Skin epidermis (tissue), 12 donors: ENCODE measurements around the gene GRIN3A.

ENCODE experiments used
- H3K27ac ChIP-seq, 21 experiments: fragments of 200-600 bp; sonication (generic) in 11 of 21; one replicate each; pipeline ENCODE4 v1.5.0; 2020; ENCODE audit warnings: mild to moderate bottlenecking in 3 of 21, inconsistent platforms in 2 of 21, moderate library complexity in 2 of 21
- H3K4me3 ChIP-seq, 7 experiments: fragments of 200-600 bp; sonication (generic) in 2 of 7; one replicate each; pipeline ENCODE4 v1.5.0; 2020; ENCODE audit warnings: inconsistent platforms in 2 of 7, mild to moderate bottlenecking in 2 of 7, moderate library complexity in 1 of 7

The GRIN3A gene

GRCh38 chr9:101706997-101707396 is 31.4 kb downstream of the GRIN3A start:
- H3K4me3 ChIP-seq = no peak overlapping the region
- H3K27ac ChIP-seq = no peak overlapping the region

GRCh38 chr9:101706261-101706798 is 32.1 kb downstream of the GRIN3A start:
- Histone ChIP-seq H3K4me3 (no peak overlapping the region), H3K27ac (no peak overlapping the region)

- Histone ChIP-seq H3K27ac (no peak overlapping the region), H3K4me3 (no peak overlapping the region)
Observed at GRCh38 chr9:101705135-101705661, 33.2 kb downstream of the GRIN3A start.

GRCh38 chr9:101702257-101702656 is 36.2 kb downstream of the GRIN3A start:
- Histone ChIP-seq H3K4me3 (no peak overlapping the region), H3K27ac (no peak overlapping the region)

- Histone ChIP-seq H3K4me3 (no peak overlapping the region), H3K27ac (no peak overlapping the region)
Observed at GRCh38 chr9:101693546-101694336, 44.7 kb downstream of the GRIN3A start.

- no peak overlapping the region for H3K4me3 ChIP-seq
- no peak overlapping the region for H3K27ac ChIP-seq
Observed at GRCh38 chr9:101691657-101692056, 46.8 kb downstream of the GRIN3A start.

GRCh38 chr9:101689039-101689438 is 49.4 kb downstream of the GRIN3A start:
- H3K4me3 ChIP-seq = no peak overlapping the region

GRCh38 chr9:101684665-101685064 is 53.8 kb downstream of the GRIN3A start:
- H3K27ac ChIP-seq = no peak overlapping the region
- H3K4me3 ChIP-seq = no peak overlapping the region

More at GRCh38 chr9:101689039-101689438, 49.4 kb downstream of the GRIN3A start:
- H3K27ac ChIP-seq = no peak overlapping the region

GRCh38 chr9:101683236-101683635 is 55.2 kb downstream of the GRIN3A start:
- H3K4me3 ChIP-seq = no peak overlapping the region
- H3K27ac ChIP-seq = no peak overlapping the region

GRCh38 chr9:101677861-101678260 is 60.6 kb downstream of the GRIN3A start:
- Histone ChIP-seq H3K27ac (no peak overlapping the region), H3K4me3 (no peak overlapping the region)

- Histone ChIP-seq H3K27ac (no peak overlapping the region), H3K4me3 (no peak overlapping the region)
Observed at GRCh38 chr9:101675341-101675740, 63.1 kb downstream of the GRIN3A start.

GRCh38 chr9:101674165-101674564 is 64.3 kb downstream of the GRIN3A start:
- Histone ChIP-seq H3K27ac (no peak overlapping the region), H3K4me3 (no peak overlapping the region)

GRCh38 chr9:101673642-101674041 is 64.8 kb downstream of the GRIN3A start:
- Histone ChIP-seq H3K4me3 (no peak overlapping the region), H3K27ac (no peak overlapping the region)

GRCh38 chr9:101671567-101671966 is 66.9 kb downstream of the GRIN3A start:
- Histone ChIP-seq H3K27ac (no peak overlapping the region), H3K4me3 (no peak overlapping the region)

GRCh38 chr9:101668421-101668820 is 70.0 kb downstream of the GRIN3A start:
- no peak overlapping the region for H3K4me3 ChIP-seq
- H3K27ac ChIP-seq = no peak overlapping the region

- no peak overlapping the region for H3K27ac ChIP-seq
- H3K4me3 ChIP-seq = no peak overlapping the region
Observed at GRCh38 chr9:101664453-101664852, 74.0 kb downstream of the GRIN3A start.

GRCh38 chr9:101652601-101653175 is 85.8 kb downstream of the GRIN3A start:
- H3K4me3 ChIP-seq = no peak overlapping the region
- no peak overlapping the region for H3K27ac ChIP-seq

- Histone ChIP-seq H3K4me3 (no peak overlapping the region), H3K27ac (no peak overlapping the region)
Observed at GRCh38 chr9:101650142-101650541, 88.3 kb downstream of the GRIN3A start.

GRCh38 chr9:101648493-101648892 is 90.0 kb downstream of the GRIN3A start:
- no peak overlapping the region for H3K27ac ChIP-seq
- no peak overlapping the region for H3K4me3 ChIP-seq

- Histone ChIP-seq H3K4me3 (no peak overlapping the region), H3K27ac (no peak overlapping the region)
Observed at GRCh38 chr9:101639785-101640665, 98.4 kb downstream of the GRIN3A start.
